Fibroblast of skin of left quadriceps (primary cell): ENCODE data around the gene CHMP2A.

Source experiments
- DNase-seq, 2 experiments: peaks; one replicate each; pipeline ENCODE4 v3.0.0-alpha.2; 2013; ENCODE audit warnings: low read depth in 2 of 2

Gene CHMP2A

GRCh38 chr19:58538257-58539168 is 16.4 kb downstream of the CHMP2A start:
- no peak for DNase-seq

- no peak for DNase-seq
Measured at GRCh38 chr19:58536852-58537798, 17.8 kb downstream of the CHMP2A start.

GRCh38 chr19:58535857-58536256 is 19.0 kb downstream of the CHMP2A start:
- no peak for DNase-seq

GRCh38 chr19:58531034-58531840 is 23.7 kb downstream of the CHMP2A start:
- DNase-seq: no peak

GRCh38 chr19:58529405-58529804 is 25.5 kb downstream of the CHMP2A start:
- DNase-seq: no peak

GRCh38 chr19:58522709-58523108 is 32.2 kb downstream of the CHMP2A start:
- no peak for DNase-seq

- no peak for DNase-seq
Measured at GRCh38 chr19:58521651-58522050, 33.3 kb downstream of the CHMP2A start.

- DNase-seq: no peak
Measured at GRCh38 chr19:58520257-58520599, 34.7 kb downstream of the CHMP2A start.

- DNase-seq: peak; percentile 92 to 93
Measured at GRCh38 chr19:58519355-58520256, 35.3 kb downstream of the CHMP2A start, which contains the start of gene ZBTB45. ZBTB45 (minus strand) TSS chr19:58519810; CDS start chr19:58517673, 2,137 bp downstream.

- peak; percentile 42 to 54 for DNase-seq
Measured at GRCh38 chr19:58519087-58519354, 35.9 kb downstream of the CHMP2A start.

- DNase-seq: no peak
Measured at GRCh38 chr19:58518256-58519086, 36.4 kb downstream of the CHMP2A start.

- DNase-seq: no peak
Measured at GRCh38 chr19:58516964-58517833, 37.7 kb downstream of the CHMP2A start.

- DNase-seq: no peak
Measured at GRCh38 chr19:58516246-58516836, 38.6 kb downstream of the CHMP2A start.

GRCh38 chr19:58515259-58515658 is 39.6 kb downstream of the CHMP2A start:
- DNase-seq: no peak

GRCh38 chr19:58514564-58515022 is 40.3 kb downstream of the CHMP2A start:
- DNase-seq: no peak

- peak; percentile 67 for DNase-seq
Measured at GRCh38 chr19:58513694-58514563, 41.0 kb downstream of the CHMP2A start.

- no peak for DNase-seq
Measured at GRCh38 chr19:58513213-58513693, 41.7 kb downstream of the CHMP2A start.
